ENCODE data around the gene IPPK. TPM values are rescaled to one million over a fixed set of nuclear protein-coding genes. Genes with fewer than 3 reads are reported as not detected.

IPPK gene
- total RNA-seq, 1 donor from 2014 or later = 39.5 TPM

DNA sequence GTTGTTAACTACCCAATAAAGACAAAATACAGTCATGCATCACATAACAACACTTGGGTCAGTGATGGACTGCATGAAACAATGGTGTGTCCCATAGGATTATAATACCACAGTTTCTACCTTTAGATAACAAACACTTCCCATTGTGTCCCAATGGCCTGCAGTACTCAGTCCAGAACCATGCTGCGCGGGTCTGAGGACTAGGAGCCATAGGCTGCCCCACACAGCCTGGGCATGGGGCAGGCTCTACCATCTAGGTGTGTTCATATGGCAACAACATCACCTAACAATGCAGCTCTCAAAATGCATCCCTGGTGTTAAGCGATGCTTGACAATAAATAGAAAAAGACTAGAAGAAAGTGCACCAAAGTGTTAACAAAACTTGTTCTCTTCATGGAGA lies 6.8 kb downstream of the IPPK start:
- H3K4me1 ChIP-seq = peaks cover 40% of the 10 kb centered on the region
- TF ChIP-seq POLR2A (IDR thresholded peaks at IDR 0.05) (no peak), POLR2AphosphoS5 (IDR thresholded peaks at IDR 0.05; ENCODE audit: insufficient read depth in 1 of 2, low read depth in 1 of 2) (no peak)
- TF ChIP-seq, protein P1, sequence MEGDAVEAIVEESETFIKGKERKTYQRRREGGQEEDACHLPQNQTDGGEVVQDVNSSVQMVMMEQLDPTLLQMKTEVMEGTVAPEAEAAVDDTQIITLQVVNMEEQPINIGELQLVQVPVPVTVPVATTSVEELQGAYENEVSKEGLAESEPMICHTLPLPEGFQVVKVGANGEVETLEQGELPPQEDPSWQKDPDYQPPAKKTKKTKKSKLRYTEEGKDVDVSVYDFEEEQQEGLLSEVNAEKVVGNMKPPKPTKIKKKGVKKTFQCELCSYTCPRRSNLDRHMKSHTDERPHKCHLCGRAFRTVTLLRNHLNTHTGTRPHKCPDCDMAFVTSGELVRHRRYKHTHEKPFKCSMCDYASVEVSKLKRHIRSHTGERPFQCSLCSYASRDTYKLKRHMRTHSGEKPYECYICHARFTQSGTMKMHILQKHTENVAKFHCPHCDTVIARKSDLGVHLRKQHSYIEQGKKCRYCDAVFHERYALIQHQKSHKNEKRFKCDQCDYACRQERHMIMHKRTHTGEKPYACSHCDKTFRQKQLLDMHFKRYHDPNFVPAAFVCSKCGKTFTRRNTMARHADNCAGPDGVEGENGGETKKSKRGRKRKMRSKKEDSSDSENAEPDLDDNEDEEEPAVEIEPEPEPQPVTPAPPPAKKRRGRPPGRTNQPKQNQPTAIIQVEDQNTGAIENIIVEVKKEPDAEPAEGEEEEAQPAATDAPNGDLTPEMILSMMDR (IDR thresholded peaks at IDR 0.05) = no peak
- DNase-seq (ENCODE audit: extremely low spot score in 2 of 2) = no peak
- intact Hi-C loops (cut with DNase I) = no loop called here
- H3K9me3 ChIP-seq = no peaks in the 10 kb centered on the region
- H3K4me3 ChIP-seq = no peak overlapping the region
- no peak overlapping the region for H3K27ac ChIP-seq
- no peaks in the 10 kb centered on the region for H3K36me3 ChIP-seq
- H3K27me3 ChIP-seq = no peaks in the 10 kb centered on the region

DNA sequence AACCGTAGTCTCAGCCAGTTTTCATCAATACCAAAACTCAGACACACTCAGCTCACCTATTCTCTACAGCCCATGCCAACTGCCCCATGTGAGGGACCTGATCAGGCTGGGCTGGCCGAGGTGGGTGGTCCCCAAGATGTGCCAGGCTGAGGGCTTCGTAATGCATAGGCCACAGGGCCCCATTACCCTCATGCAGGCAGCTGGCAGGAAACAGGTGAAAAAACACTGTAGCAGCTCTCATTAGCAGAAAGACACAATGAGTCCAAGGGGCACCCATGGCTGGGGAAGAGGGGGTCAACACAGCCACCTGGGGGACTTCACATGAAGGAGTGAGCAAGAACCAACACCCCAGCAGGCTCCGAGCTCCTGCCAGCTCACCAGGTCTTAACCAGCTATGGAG lies 8.2 kb downstream of the IPPK start:
- H3K4me1 ChIP-seq = peaks cover 26% of the 10 kb centered on the region
- DNase-seq (ENCODE audit: extremely low spot score in 2 of 2) = no peak
- no peaks in the 10 kb centered on the region for H3K9me3 ChIP-seq
- intact Hi-C loops (cut with DNase I) = no loop called here
- no peak overlapping the region for H3K27ac ChIP-seq
- peaks cover 0 to 8% of the 10 kb centered on the region in 2 donors for H3K36me3 ChIP-seq
- H3K27me3 ChIP-seq = no peaks in the 10 kb centered on the region
- H3K4me3 ChIP-seq = no peak overlapping the region
- no peak for TF ChIP-seq POLR2A (IDR thresholded peaks at IDR 0.05)

DNA sequence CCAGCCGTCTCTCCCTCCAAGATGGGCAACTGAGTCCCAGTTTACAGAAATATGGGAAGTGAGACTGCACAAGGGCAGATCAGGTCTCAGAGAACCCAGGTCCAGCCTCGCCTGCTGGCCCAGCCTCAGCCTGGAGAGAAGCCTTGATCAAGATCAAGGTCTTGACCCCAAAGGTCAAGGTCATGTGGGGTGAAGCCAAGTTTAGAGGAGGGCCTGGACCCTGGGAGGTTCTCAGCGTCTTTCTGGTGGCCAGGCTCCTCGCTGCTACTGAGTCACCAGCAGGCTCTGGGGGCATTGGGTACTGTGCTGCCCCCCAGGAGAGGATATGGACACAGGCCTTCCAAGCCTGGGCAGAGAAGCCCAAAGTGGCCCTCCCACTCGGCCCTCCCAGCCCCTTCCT lies 8.8 kb downstream of the IPPK start:
- Histone ChIP-seq H3K4me3 (no peak overlapping the region), H3K9me3 (no peaks in the 10 kb centered on the region), H3K27me3 (no peaks in the 10 kb centered on the region), H3K4me1 (peaks cover 25% of the 10 kb centered on the region), H3K27ac (no peak overlapping the region), H3K36me3 (peaks cover 0 to 8% of the 10 kb centered on the region in 2 donors)
- TF ChIP-seq, protein P1 (IDR thresholded peaks at IDR 0.05) = no peak
- TF ChIP-seq POLR2A (IDR thresholded peaks at IDR 0.05) = no peak
- no peak for TF ChIP-seq POLR2AphosphoS5 (IDR thresholded peaks at IDR 0.05; ENCODE audit: insufficient read depth in 1 of 2, low read depth in 1 of 2)
- intact Hi-C loops (cut with DNase I) = no loop called here
- DNase-seq (ENCODE audit: extremely low spot score in 2 of 2) = no peak

DNA sequence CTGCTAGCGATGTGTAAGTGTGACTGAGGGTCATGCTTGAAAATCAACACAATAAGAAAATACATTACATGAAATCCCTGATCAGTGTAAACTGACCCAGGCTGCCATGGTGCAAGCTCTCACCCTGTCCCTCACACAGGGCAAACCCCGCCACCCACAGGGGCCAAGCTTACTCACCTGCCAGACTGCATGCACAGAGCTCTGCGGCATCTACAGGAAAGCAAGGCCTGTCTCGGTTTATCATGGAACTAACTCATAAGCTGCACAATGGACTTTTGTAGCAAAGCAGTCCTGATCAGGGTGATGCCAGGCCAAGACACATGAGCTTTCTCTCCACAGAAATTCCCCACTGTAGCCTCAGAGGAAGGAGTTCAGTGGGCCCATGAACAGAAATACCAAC lies 9.7 kb downstream of the IPPK start:
- H3K27ac ChIP-seq = no peak overlapping the region
- no peak overlapping the region for H3K4me3 ChIP-seq
- intact Hi-C loops (cut with DNase I) = no loop called here
- H3K36me3 ChIP-seq = peaks cover 0 to 13% of the 10 kb centered on the region in 2 donors
- TF ChIP-seq POLR2A (IDR thresholded peaks at IDR 0.05) = no peak
- TF ChIP-seq, protein P1 (IDR thresholded peaks at IDR 0.05) = no peak
- TF ChIP-seq POLR2AphosphoS5 (IDR thresholded peaks at IDR 0.05; ENCODE audit: insufficient read depth in 1 of 2, low read depth in 1 of 2) = no peak
- DNase-seq (ENCODE audit: extremely low spot score in 2 of 2) = no peak
- no peaks in the 10 kb centered on the region for H3K27me3 ChIP-seq
- H3K9me3 ChIP-seq = no peaks in the 10 kb centered on the region
- peaks cover 29% of the 10 kb centered on the region for H3K4me1 ChIP-seq

DNA sequence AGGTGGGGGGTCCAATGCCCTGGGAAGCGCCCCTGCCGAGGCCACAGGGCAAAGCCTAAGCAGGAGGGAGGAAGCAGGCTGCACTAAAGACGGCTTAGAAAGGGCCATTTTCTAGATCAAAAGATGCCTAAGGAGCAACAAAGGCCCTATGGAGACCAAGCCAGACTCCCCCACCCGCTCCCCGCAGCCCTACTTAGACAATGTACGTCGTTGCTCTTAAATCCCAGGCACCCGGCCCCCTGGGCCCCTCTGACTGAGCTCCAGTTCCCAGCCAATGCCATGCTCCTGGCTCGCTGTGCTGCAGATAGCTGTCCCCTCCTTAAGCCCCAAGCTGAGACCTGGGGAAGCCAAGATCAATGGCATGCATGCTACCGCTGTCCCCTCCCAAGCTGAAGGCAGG lies 10.3 kb downstream of the IPPK start:
- Histone ChIP-seq H3K36me3 (peaks cover 0 to 13% of the 10 kb centered on the region in 2 donors), H3K4me1 (peaks cover 29% of the 10 kb centered on the region), H3K4me3 (no peak overlapping the region), H3K27ac (no peak overlapping the region), H3K9me3 (no peaks in the 10 kb centered on the region), H3K27me3 (no peaks in the 10 kb centered on the region)
- intact Hi-C loops (cut with DNase I) = no loop called here
- TF ChIP-seq, protein P1 (IDR thresholded peaks at IDR 0.05) = no peak
- TF ChIP-seq POLR2A (IDR thresholded peaks at IDR 0.05) = no peak
- no peak for TF ChIP-seq POLR2AphosphoS5 (IDR thresholded peaks at IDR 0.05; ENCODE audit: insufficient read depth in 1 of 2, low read depth in 1 of 2)
- no peak for DNase-seq (ENCODE audit: extremely low spot score in 2 of 2)
